COR-L47 (cell line): ENCODE results near the gene CYREN.
"Not testable (repeated sequence)": the region's sequence is repeated elsewhere in the genome, so short reads cannot be mapped to it uniquely, and the experiment has no call there.

Source experiments
- DNase-seq: peaks from one replicate; lab custom pipeline; 2025; lab: John Stamatoyannopoulos, UW

Gene CYREN

DNA sequence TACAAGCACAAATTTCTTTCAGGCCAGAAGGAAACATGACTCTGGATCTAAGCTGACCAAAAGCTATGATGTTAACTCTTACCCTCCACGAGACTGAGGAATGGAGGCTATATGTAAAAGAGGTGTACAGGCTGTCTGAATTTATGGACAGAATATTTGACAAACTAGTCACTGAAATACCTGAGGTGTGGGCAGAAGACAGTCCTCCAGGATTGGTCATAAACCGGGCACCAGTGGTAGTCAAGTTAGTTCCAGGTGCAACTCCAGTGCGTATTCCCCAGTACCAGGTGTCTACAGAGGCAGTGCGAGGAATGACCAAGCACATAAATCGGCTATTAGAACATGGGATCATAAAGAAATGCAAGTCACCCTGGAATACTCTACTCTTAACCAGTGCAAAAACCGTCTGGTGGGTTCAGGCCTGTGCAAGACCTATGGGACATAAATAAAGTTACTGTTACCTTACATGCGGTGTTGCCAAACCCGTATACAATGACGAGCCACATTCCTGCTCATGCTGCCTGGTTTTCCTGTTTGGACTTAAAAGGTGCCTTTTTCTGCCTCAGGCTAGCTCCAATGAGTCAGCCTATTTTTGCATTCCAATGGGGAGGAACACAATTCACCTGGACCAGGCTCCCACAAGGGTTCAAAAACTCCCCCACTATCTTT lies 6.7 kb upstream of the CYREN start:
- DNase-seq = no peak

- no peak for DNase-seq
Observed at GRCh38 chr7:135175931-135176330, 5.4 kb upstream of the CYREN start.

DNA sequence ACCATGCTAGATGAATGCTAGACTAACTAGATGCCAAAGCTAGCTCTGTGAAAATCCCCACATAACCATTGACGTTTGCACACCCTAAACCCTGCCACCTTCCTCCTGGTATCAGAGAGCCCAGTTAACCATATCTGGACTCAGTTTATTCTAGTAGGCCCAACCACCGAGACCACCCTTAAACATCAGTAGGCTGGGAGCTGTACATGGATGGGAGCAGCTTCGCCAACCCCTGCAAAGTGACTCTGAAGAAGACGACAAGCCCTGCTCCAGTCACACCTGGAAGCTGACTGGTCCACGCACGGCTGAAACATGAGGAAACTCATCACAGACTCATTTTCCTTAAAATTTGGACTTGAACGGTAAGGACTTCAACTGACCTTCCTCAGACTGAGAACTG lies 4.4 kb upstream of the CYREN start:
- no peak for DNase-seq

- DNase-seq = not testable (repeated sequence)
Observed at GRCh38 chr7:135173916-135174315, 3.4 kb upstream of the CYREN start.

GRCh38 chr7:135171581-135172291 lies 1.2 kb upstream of the CYREN start:
- not testable (repeated sequence) for DNase-seq

DNA sequence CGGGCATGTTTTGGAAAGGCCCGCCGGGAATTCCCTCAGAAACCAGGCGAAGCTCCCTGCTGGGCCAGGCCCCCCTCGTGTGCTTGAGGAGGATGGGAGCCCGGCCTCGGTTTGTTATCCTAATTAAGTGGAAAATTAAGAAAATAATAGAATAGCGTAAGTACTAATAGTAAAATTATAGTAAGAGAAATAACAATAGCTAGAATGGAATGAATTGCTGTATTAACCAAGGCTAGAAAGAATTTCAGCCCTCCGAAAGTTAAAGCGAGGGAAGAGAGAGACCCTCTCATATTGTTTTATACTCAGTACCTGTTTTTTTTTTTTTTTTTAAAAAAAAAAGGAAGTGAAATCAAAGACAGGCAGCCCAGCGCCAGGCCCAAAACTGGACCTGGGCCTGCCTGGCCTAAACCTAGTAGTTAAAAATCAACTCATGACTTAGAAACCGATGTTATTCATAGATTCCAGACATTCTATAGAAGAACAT lies 533 bp upstream of the CYREN start:
- DNase-seq = not testable (repeated sequence)

GRCh38 chr7:135169964-135170273 lies 588 bp downstream of the CYREN start:
- peak; percentile 30 for DNase-seq

GRCh38 chr7:135169141-135169963 lies 1.2 kb downstream of the CYREN start:
- no peak for DNase-seq

GRCh38 chr7:135168489-135169140 lies 1.9 kb downstream of the CYREN start:
- no peak for DNase-seq

- no peak for DNase-seq
Observed at GRCh38 chr7:135168001-135168400, 2.5 kb downstream of the CYREN start.

GRCh38 chr7:135167365-135167917 lies 3.1 kb downstream of the CYREN start:
- DNase-seq = no peak

DNA sequence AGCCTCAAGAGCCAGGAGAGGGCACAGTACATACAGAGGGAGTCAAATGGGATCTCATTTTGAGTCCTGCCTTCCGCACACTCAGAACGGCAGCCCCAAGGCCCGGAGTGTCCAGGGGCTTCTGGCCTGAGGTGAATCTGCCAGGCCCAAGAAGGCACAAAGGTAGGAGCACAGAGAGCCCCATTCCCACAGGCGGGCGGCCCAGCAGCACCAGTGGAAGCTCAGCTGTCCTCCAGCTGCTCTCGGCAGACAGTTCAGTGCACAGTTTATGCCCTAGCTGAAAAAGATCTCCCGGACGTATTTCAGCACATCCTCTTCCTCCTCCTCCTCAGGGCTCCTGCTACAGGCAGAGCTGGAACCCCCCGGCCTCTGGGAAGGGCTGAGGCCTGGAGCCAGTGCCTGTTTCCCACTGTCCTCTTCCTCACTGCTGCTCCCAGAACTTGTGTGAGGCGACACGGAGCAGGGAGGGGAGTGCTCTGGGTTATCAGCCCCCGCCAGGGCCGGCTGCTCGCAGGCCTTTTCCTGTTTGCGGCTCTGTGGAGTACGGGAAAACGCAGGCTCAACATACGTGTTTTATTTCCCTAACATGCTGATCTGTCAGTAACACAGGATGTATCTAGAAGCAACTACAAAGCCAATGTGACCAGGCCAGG lies 4.0 kb downstream of the CYREN start:
- no peak for DNase-seq

DNA sequence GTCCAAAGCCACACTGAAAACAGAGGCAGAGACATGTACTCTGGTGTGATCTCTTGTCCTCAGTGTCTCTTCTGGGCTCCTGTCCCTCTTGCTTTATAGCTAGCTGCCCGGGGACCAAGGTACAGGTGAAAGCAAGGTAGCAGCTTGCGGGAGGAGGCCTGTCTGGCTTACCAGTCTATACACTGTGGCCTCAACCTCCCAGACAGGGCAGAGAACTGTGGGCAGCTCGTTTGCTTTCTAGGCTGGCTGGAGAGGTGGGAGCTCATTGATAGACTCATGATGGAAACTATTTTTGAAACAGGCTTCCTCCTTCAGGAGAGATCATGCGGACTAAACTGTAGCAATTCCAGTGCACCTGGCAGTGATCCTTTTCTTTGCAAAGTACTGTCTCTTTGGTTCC lies 4.6 kb downstream of the CYREN start:
- DNase-seq = no peak

DNA sequence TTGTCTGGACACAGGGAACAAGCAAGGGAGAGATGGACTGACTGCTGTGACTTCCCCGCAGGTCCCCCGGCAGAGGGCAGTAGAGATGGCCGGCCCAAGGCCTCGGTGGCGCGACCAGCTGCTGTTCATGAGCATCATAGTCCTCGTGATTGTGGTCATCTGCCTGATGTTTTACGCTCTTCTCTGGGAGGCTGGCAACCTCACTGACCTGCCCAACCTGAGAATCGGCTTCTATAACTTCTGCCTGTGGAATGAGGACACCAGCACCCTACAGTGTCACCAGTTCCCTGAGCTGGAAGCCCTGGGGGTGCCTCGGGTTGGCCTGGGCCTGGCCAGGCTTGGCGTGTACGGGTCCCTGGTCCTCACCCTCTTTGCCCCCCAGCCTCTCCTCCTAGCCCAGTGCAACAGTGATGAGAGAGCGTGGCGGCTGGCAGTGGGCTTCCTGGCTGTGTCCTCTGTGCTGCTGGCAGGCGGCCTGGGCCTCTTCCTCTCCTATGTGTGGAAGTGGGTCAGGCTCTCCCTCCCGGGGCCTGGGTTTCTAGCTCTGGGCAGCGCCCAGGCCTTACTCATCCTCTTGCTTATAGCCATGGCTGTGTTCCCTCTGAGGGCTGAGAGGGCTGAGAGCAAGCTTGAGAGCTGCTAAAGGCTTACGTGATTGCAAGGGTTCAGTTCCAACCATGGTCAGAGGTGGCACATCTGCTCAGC lies 6.0 kb downstream of the CYREN start:
- DNase-seq = no peak

- DNase-seq = no peak
Observed at GRCh38 chr7:135162382-135163001, 8.0 kb downstream of the CYREN start.

GRCh38 chr7:135161669-135162068 lies 8.8 kb downstream of the CYREN start:
- no peak for DNase-seq

DNA sequence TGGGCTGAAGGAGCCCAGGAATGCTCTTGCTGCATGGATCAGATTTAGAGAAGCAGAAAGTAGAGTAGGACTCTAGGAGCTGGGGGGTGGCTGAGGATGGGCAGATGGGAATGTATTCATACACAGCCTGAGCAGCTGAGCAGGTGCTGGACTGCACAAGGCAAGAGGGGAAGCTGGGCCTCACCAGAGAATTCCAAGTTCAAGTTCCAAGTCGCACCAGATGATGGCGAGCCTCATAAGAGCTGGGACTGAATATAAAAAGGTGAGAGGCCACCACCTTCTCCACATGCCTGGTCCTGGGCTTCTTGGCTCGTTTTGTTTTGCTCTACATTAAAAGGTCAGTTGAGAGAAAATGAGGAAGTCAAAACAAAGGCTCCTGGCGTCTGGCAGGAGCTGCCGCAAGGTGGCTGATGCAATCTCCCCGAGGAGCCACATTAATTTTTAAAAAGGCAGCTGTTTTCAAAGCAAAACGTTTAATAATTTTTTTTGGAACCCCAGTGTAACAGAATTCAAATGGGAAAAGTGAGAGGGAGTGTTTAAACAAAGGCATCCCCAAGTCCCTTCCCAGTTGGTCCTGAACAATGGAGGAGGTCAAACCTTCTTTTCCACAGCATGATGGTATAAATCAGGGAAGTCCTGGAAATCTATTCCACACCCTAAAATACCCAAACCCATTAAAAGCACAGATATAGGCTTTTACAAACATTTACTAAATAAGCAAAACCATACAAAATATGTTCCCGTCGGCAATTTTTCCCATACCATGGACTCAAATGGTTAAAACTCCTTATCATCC lies 9.5 kb downstream of the CYREN start:
- no peak for DNase-seq

- DNase-seq = no peak
Observed at GRCh38 chr7:135160098-135160857, 10.2 kb downstream of the CYREN start.
